ENCODE data around the gene AREL1. TPM values are rescaled to one million over a fixed set of nuclear protein-coding genes. Genes with fewer than 3 reads are reported as not detected.
A peak's percentile ranks its signal among the peaks of the same experiment; 100 is the strongest.

AREL1 gene
- total RNA-seq, 1 donor from 2014 or later: 54.6 TPM

GRCh38 chr14:74735125-74735524 is 22.2 kb upstream of the AREL1 start:
- Histone ChIP-seq H3K27ac (ENCODE audit: low read depth, low read length) (no peak overlapping the region), H2AFZ (ENCODE audit: low read depth, low read length) (no peak overlapping the region), H3K4me3 (ENCODE audit: insufficient read depth, low read depth, low read length) (no peak overlapping the region), H3K4me1 (ENCODE audit: insufficient read depth, low read length) (no peaks in the 10 kb centered on the region), H4K20me1 (ENCODE audit: insufficient read depth, low read length) (no peaks in the 10 kb centered on the region), H3K79me2 (ENCODE audit: insufficient read depth, low read length) (no peaks in the 10 kb centered on the region), H3K4me2 (ENCODE audit: low read length) (no peak overlapping the region), H3K36me3 (ENCODE audit: insufficient read depth, low read length) (peaks cover 22% of the 10 kb centered on the region), H3K9ac (ENCODE audit: low read length) (no peak overlapping the region), H3K9me3 (ENCODE audit: insufficient read depth, low read depth, low read length) (no peaks in the 10 kb centered on the region), H3K27me3 (ENCODE audit: insufficient read depth, low read length) (no peaks in the 10 kb centered on the region)
- Mint-ChIP-seq H3K27me3 (ENCODE audit: low read depth, unreplicated experiment) (no peaks in the 10 kb centered on the region), H3K27ac (ENCODE audit: unreplicated experiment) (no peak overlapping the region), H3K4me1 (ENCODE audit: low read depth, unreplicated experiment) (peaks cover 2% of the 10 kb centered on the region), H3K36me3 (ENCODE audit: low read depth, unreplicated experiment) (peaks cover 9% of the 10 kb centered on the region), H3K9me3 (ENCODE audit: unreplicated experiment) (no peaks in the 10 kb centered on the region), H3K4me3 (ENCODE audit: unreplicated experiment) (no peak overlapping the region)
- FAIRE-seq: no peak
- no peak for TF ChIP-seq EZH2 (IDR thresholded peaks at IDR 0.05; ENCODE audit: insufficient read depth, low read length)
- no peak for DNase-seq (ENCODE audit: low read depth)

GRCh38 chr14:74733221-74733620 is 20.3 kb upstream of the AREL1 start:
- H3K9ac ChIP-seq (ENCODE audit: low read length): no peak overlapping the region
- no peaks in the 10 kb centered on the region for H4K20me1 ChIP-seq (ENCODE audit: insufficient read depth, low read length)
- H3K27ac ChIP-seq (ENCODE audit: low read depth, low read length): no peak overlapping the region
- FAIRE-seq: no peak
- no peak for TF ChIP-seq EZH2 (IDR thresholded peaks at IDR 0.05; ENCODE audit: insufficient read depth, low read length)
- TF ChIP-seq CTCF (IDR thresholded peaks at IDR 0.05; ENCODE audit: insufficient read depth, low read depth, low read length): no peak
- H3K27me3 Mint-ChIP-seq (ENCODE audit: low read depth, unreplicated experiment): no peaks in the 10 kb centered on the region
- no peaks in the 10 kb centered on the region for H3K4me1 ChIP-seq (ENCODE audit: insufficient read depth, low read length)
- DNase-seq (ENCODE audit: low read depth): no peak
- H3K27ac Mint-ChIP-seq (ENCODE audit: unreplicated experiment): peak overlapping the region; percentile 26
- peaks cover 2% of the 10 kb centered on the region for H3K4me1 Mint-ChIP-seq (ENCODE audit: low read depth, unreplicated experiment)
- H3K27me3 ChIP-seq (ENCODE audit: insufficient read depth, low read length): no peaks in the 10 kb centered on the region
- peaks cover 2% of the 10 kb centered on the region for H3K36me3 Mint-ChIP-seq (ENCODE audit: low read depth, unreplicated experiment)
- H3K9me3 ChIP-seq (ENCODE audit: insufficient read depth, low read depth, low read length): no peaks in the 10 kb centered on the region
- H3K36me3 ChIP-seq (ENCODE audit: insufficient read depth, low read length): peaks cover 16% of the 10 kb centered on the region
- H3K4me3 ChIP-seq (ENCODE audit: insufficient read depth, low read depth, low read length): no peak overlapping the region
- no peak overlapping the region for H3K4me2 ChIP-seq (ENCODE audit: low read length)
- no peak overlapping the region for H3K4me3 Mint-ChIP-seq (ENCODE audit: unreplicated experiment)
- no peaks in the 10 kb centered on the region for H3K79me2 ChIP-seq (ENCODE audit: insufficient read depth, low read length)
- no peak overlapping the region for H2AFZ ChIP-seq (ENCODE audit: low read depth, low read length)
- H3K9me3 Mint-ChIP-seq (ENCODE audit: unreplicated experiment): no peaks in the 10 kb centered on the region

- Histone ChIP-seq H2AFZ (ENCODE audit: low read depth, low read length) (no peak overlapping the region), H3K4me1 (ENCODE audit: insufficient read depth, low read length) (no peaks in the 10 kb centered on the region), H3K4me3 (ENCODE audit: insufficient read depth, low read depth, low read length) (no peak overlapping the region), H4K20me1 (ENCODE audit: insufficient read depth, low read length) (no peaks in the 10 kb centered on the region), H3K27me3 (ENCODE audit: insufficient read depth, low read length) (no peaks in the 10 kb centered on the region), H3K9me3 (ENCODE audit: insufficient read depth, low read depth, low read length) (no peaks in the 10 kb centered on the region), H3K27ac (ENCODE audit: low read depth, low read length) (no peak overlapping the region), H3K36me3 (ENCODE audit: insufficient read depth, low read length) (peaks cover 14% of the 10 kb centered on the region), H3K4me2 (ENCODE audit: low read length) (no peak overlapping the region), H3K9ac (ENCODE audit: low read length) (no peak overlapping the region), H3K79me2 (ENCODE audit: insufficient read depth, low read length) (no peaks in the 10 kb centered on the region)
- TF ChIP-seq EZH2 (IDR thresholded peaks at IDR 0.05; ENCODE audit: insufficient read depth, low read length): no peak
- TF ChIP-seq CTCF (IDR thresholded peaks at IDR 0.05; ENCODE audit: insufficient read depth, low read depth, low read length): no peak
- H3K27me3 Mint-ChIP-seq (ENCODE audit: low read depth, unreplicated experiment): no peaks in the 10 kb centered on the region
- no peaks in the 10 kb centered on the region for H3K9me3 Mint-ChIP-seq (ENCODE audit: unreplicated experiment)
- DNase-seq (ENCODE audit: low read depth) (no peak), FAIRE-seq (no peak)
- no peak overlapping the region for H3K4me3 Mint-ChIP-seq (ENCODE audit: unreplicated experiment)
- peaks cover 2% of the 10 kb centered on the region for H3K36me3 Mint-ChIP-seq (ENCODE audit: low read depth, unreplicated experiment)
- H3K27ac Mint-ChIP-seq (ENCODE audit: unreplicated experiment): no peak overlapping the region
- H3K4me1 Mint-ChIP-seq (ENCODE audit: low read depth, unreplicated experiment): peaks cover 2% of the 10 kb centered on the region
These were observed 19.5 kb upstream of the AREL1 start for GRCh38 chr14:74732387-74732786.

Measured in astrocyte (in vitro differentiated cells and primary cell).